Motor neuron (in vitro differentiated cells): ENCODE measurements around the gene GRIK4. TPM values are rescaled to one million over a fixed set of nuclear protein-coding genes. Genes with fewer than 3 reads are reported as not detected.

Experiments used
- ATAC-seq, 8 experiments: fragments of 200-7000 bp; cut with Tn5 transposase; replicated peaks in 6 of 8; 2 replicates each; pipeline ENCODE4 v1.8.0; 2021; ENCODE audit warnings: mild to moderate bottlenecking in 8 of 8, moderate library complexity in 8 of 8
- H3K27ac ChIP-seq, 2 donors: fragments of 250-450 bp; sonication (Bioruptor Pico); 2 replicates each; pipeline ENCODE4 v1.9.0; 2021; ENCODE audit warnings: antibody characterized with exemption in 2 of 2, mild to moderate bottlenecking in 2 of 2, moderate library complexity in 1 of 2
- H3K4me1 ChIP-seq, 2 donors: fragments of 250-450 bp; sonication (Bioruptor Pico); replicated peaks in 1 of 2; 2 replicates each; pipeline ENCODE4 v1.6.1; 2021; ENCODE audit warnings: antibody characterized with exemption in 2 of 2, mild to moderate bottlenecking in 2 of 2, moderate library complexity in 1 of 2
- H3K4me3 ChIP-seq, 5 donors: fragments of 250-450 bp; sonication (Bioruptor Pico); 2 replicates each; pipeline ENCODE4 v1.9.0; 2021; ENCODE audit warnings: antibody characterized with exemption in 5 of 5, mild to moderate bottlenecking in 5 of 5, moderate library complexity in 4 of 5
- WGBS, 10 experiments: fragments of 450-650 bp; shearing (Covaris generic); methylation state at CpG; one replicate each; pipeline ENCODE4 v1.0.0; 2022; 5-methylcytosine and 5-hydroxymethylcytosine counted together
- in situ Hi-C, 9 experiments: fragments of 400-800 bp; cut with MboI; loops; one replicate each; pipeline ENCODE4 v1.15.0; 2021; ENCODE audit warnings: low sequenced_read_pairs in 9 of 9, low pct_unique_long_range_greater_than_20kb in 2 of 9; ENCODE audit not compliant: unreplicated experiment in 9 of 9
- total RNA-seq, 8 experiments: library from RNA; unstranded; fragments of 300-600 nt; gene quantifications; 2 replicates each; pipeline versions ENCODE4 v1.2.3 to v1.2.4, GENCODE V29; 2022

Gene GRIK4
- total RNA-seq, 8 experiments from 2014 or later: 0.75 to 11.1 (median 1.7) TPM

DNA sequence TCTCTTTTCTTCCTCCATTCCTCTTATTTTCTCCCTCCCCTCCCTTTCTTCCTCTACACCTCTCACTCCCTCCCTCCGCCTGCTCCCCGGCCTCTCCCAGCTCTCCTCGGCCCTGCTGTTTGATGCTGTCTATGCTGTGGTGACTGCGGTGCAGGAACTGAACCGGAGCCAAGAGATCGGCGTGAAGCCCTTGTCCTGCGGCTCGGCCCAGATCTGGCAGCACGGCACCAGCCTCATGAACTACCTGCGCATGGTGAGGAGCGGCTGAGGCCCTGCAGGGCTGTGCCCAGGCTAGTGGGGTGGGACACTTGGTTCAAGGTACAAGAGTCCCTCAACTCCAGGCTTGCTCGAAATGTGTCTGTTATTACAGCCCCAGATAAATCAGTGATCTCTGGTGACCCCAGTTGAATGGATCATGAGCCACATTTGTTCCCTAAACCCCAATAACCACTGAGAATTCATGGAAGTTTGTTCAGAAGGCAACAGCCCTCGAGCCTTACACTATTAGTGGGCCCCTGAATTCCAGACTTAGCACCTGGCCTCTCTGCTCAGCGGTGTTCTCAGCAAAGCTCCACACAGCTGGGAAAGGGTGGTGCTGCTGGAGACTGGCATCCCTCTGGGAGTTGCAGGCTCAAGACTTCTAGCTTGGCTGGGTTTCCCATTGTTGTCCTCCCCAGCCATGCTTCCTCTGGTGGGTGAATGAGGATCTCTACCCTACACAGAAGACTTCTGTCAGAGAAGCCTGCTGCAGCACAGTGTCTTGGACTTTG is 362.6 kb downstream of the GRIK4 start:
- Histone ChIP-seq H3K4me1 (peaks cover 7 to 9% of the 10 kb centered on the region in 2 donors), H3K4me3 (no peak overlapping the region), H3K27ac (no peak overlapping the region)
- in situ Hi-C loops: no loop called here
- WGBS, 10 experiments: 67 to 93% (median 76%) methylated on average over 3 to 4 of the region's 15 CpGs; no CpG with 5 or more reads in 7 of the 10 experiments
- peak in 2 of 8 experiments; percentile 32 to 78 for ATAC-seq

DNA sequence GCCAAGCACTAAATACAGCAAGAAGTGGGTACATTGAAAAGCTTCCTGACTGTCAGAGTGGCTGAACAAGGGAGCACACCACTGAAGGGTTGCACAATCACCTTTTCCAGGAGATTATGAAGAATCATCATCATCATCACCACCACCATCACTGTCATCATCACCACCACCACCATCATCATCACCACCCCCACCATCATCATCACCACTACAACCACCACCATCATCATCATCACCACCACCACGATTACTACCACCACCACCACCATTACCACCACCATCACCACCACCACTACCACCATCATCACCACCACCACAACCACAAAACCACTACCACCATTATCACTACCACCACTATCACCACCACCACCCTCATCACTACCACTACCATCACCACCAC is 364.4 kb downstream of the GRIK4 start:
- 60 to 100% methylated on average over 1 of the region's 1 CpG; no CpG with 5 or more reads in 8 of the 10 experiments for WGBS, 10 experiments
- Histone ChIP-seq H3K27ac (no peak overlapping the region), H3K4me3 (no peak overlapping the region), H3K4me1 (peaks cover 5 to 6% of the 10 kb centered on the region in 2 donors)
- no peak for ATAC-seq
- in situ Hi-C loops: no loop called here

- ATAC-seq: peak in 2 of 8 experiments; percentile 12 to 33
- Histone ChIP-seq H3K27ac (no peak overlapping the region), H3K4me1 (peaks cover 0 to 11% of the 10 kb centered on the region in 2 donors), H3K4me3 (no peak overlapping the region)
- WGBS, 10 experiments: 40 to 94% (median 71%) methylated on average over 1 to 6 of the region's 10 CpGs; no CpG with 5 or more reads in 2 of the 10 experiments
- in situ Hi-C loops: no loop called here
Observed at GRCh38 chr11:120877746-120878365, 366.3 kb downstream of the GRIK4 start.

- in situ Hi-C loops: no loop called here
- ATAC-seq: no peak
- H3K4me1 ChIP-seq: peaks cover 2 to 11% of the 10 kb centered on the region in 2 donors
- H3K4me3 ChIP-seq: no peak overlapping the region
- 30 to 92% (median 78%) methylated on average over 2 to 5 of the region's 6 CpGs; no CpG with 5 or more reads in 3 of the 10 experiments for WGBS, 10 experiments
- no peak overlapping the region for H3K27ac ChIP-seq
Observed at GRCh38 chr11:120878781-120879180, 367.2 kb downstream of the GRIK4 start.

DNA sequence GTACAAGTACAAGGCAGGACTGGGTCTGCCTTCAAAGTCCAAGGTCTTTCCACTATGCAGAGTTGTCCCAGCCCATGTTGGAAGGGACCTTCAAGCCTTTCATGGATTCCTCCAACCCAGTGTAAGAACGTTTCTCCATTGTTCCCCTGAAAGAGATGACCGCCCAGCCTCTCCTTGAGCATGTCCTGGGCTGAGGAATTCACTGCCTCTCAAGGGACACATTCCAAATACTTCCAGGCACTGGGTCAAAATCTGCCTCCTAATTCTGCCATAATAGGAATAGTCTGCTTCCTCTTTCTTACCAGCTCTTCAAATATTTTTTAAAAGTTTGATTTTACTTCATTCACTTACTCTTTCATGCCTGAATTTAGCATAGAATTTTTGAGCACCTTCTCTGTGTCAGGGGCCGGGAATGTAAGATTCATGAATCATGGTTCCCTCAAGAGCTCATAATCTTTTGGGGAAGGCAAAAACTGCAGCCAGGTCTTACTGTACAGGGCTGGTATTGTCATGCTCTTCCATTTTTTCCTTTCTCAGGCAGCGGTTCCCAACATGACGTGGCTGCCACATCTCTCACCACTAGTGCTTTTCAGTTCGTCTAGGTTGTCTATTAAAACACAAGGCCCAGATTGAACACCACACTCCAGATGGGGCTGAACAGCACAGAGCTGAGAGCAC is 369.1 kb downstream of the GRIK4 start:
- in situ Hi-C loops: no loop called here
- Histone ChIP-seq H3K4me1 (peaks cover 2 to 11% of the 10 kb centered on the region in 2 donors), H3K4me3 (no peak overlapping the region), H3K27ac (no peak overlapping the region)
- WGBS, 10 experiments: 27 to 100% (median 78%) methylated on average over 2 to 6 of the region's 6 CpGs; no CpG with 5 or more reads in 1 of the 10 experiments
- no peak for ATAC-seq

DNA sequence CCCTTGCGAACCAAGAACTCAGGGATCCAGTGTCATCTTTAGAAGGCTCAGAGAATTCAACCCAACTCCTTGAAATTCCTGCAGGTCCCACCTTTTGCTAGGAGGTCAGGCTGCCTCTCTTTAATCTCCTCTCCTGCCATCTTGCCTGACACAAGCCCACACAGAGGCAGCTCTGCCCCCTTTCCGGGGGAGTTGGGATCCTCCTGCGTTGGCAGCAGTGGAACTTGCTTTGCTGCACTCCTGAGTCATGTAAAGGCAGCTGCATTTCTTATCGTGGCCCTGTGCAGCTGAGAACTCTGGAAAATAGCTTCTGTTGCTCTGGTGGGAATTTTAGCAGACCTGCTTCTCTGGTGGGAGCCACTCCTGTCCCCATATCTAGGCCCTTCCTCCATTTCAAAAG is 370.0 kb downstream of the GRIK4 start:
- 46 to 100% (median 80%) methylated on average over 1 to 2 of the region's 4 CpGs; no CpG with 5 or more reads in 4 of the 10 experiments for WGBS, 10 experiments
- no peak for ATAC-seq
- Histone ChIP-seq H3K4me1 (peaks cover 2 to 11% of the 10 kb centered on the region in 2 donors), H3K4me3 (no peak overlapping the region), H3K27ac (no peak overlapping the region)
- in situ Hi-C loops: no loop called here

DNA sequence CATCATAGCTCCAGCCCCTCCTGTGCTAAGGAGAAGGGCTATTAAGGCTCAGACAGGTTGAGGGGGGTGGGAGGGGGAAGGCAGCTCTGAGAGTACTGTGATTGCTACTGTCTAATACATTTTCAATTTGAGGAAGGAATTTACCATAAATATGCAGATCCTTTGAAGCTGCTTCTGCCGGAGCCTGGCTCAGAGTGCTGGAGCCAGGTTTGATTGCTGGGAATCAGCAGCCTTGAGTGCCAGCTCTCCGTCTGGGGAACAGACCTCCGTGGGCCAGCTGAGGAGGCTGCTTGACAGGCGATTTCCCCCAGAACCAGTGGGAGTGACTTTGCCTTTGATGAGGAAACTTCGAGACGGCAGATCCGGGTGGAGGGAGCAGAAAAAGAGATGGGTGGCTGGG is 370.6 kb downstream of the GRIK4 start:
- H3K27ac ChIP-seq: no peak overlapping the region

GRCh38 chr11:120883404-120884080 is 372.0 kb downstream of the GRIK4 start:
- ATAC-seq: peak in 6 of 8 experiments; percentile 14 to 82 (median 36)
- in situ Hi-C loops: no loop called here
- H3K4me1 ChIP-seq: peaks cover 2 to 11% of the 10 kb centered on the region in 2 donors
- WGBS, 10 experiments: 9 to 80% (median 60%) methylated on average over 1 to 9 of the region's 9 CpGs; no CpG with 5 or more reads in 1 of the 10 experiments
- no peak overlapping the region for H3K27ac ChIP-seq
- no peak overlapping the region for H3K4me3 ChIP-seq

More for the DNA sequence above, 370.6 kb downstream of the GRIK4 start:
- H3K4me3 ChIP-seq: no peak overlapping the region
- in situ Hi-C loops: no loop called here
- peaks cover 2 to 11% of the 10 kb centered on the region in 2 donors for H3K4me1 ChIP-seq
- WGBS, 10 experiments: 7 to 64% methylated on average over 3 to 5 of the region's 7 CpGs; no CpG with 5 or more reads in 8 of the 10 experiments
- peak in 4 of 8 experiments; percentile 14 to 65 (median 36) for ATAC-seq

- peak in 1 of 8 experiments; percentile 68 for ATAC-seq
- Histone ChIP-seq H3K4me3 (no peak overlapping the region), H3K4me1 (peaks cover 2 to 11% of the 10 kb centered on the region in 2 donors), H3K27ac (no peak overlapping the region)
- in situ Hi-C loops: no loop called here
- 50 to 100% (median 90%) methylated on average over 1 to 16 of the region's 20 CpGs; no CpG with 5 or more reads in 3 of the 10 experiments for WGBS, 10 experiments
Observed at GRCh38 chr11:120884154-120885020, 372.8 kb downstream of the GRIK4 start.

DNA sequence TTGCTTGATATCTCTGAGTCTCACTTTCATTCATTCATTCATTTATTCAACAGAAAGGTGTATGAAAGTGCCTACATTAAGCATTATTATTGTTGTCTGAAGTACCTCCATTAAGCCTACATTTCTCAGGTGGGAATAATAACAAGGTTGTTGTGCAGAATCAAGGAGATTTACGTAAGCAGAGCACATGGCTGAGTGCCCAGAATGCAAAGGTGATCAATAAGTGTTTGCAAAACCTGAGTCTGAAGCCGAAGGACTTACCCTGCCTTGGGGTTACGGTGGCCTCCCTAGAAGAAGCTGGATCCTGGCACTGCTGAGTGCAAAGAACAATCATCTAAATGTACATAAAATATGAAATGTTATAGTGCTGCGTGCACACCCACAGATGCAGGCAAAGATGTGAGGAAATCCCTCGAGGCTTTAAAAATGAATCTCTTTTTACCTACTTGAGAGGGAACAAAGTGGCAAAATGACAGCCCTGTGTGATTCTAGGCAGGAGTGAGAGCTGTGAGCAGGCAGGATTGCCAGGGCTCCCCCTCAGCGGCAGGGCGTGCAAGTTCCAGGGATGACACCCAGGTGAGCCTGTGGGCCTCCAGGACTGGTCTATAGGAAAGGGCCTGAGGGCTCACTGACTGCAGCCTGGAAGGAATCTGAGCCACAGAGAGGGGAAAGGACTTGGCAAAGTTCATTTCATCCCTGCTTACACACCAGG is 379.2 kb downstream of the GRIK4 start:
- WGBS, 10 experiments: 0 to 100% (median 72%) methylated on average over 1 to 6 of the region's 7 CpGs; no CpG with 5 or more reads in 2 of the 10 experiments
- in situ Hi-C loops: no loop called here
- H3K4me1 ChIP-seq: no peaks in the 10 kb centered on the region
- no peak overlapping the region for H3K4me3 ChIP-seq
- ATAC-seq: peak in 4 of 8 experiments; percentile 40 to 88 (median 56)
- H3K27ac ChIP-seq: no peak overlapping the region

- WGBS, 10 experiments: 13 to 94% (median 61%) methylated on average over 2 to 8 of the region's 9 CpGs
- in situ Hi-C loops: no loop called here
- no peak overlapping the region for H3K27ac ChIP-seq
- H3K4me1 ChIP-seq: no peaks in the 10 kb centered on the region
- ATAC-seq: peak in 7 of 8 experiments; percentile 39 to 81 (median 61)
- no peak overlapping the region for H3K4me3 ChIP-seq
Observed at GRCh38 chr11:120893440-120894201, 382.1 kb downstream of the GRIK4 start.
